EL (cell line): ENCODE data around the gene C2CD4A.
"Not testable (repeated sequence)": the region's sequence is repeated elsewhere in the genome, so short reads cannot be mapped to it uniquely, and the experiment has no call there.

Experiments
- DNase-seq: peaks from one replicate; pipeline ENCODE4 v3.0.0-alpha.2; 2016

C2CD4A gene

DNA sequence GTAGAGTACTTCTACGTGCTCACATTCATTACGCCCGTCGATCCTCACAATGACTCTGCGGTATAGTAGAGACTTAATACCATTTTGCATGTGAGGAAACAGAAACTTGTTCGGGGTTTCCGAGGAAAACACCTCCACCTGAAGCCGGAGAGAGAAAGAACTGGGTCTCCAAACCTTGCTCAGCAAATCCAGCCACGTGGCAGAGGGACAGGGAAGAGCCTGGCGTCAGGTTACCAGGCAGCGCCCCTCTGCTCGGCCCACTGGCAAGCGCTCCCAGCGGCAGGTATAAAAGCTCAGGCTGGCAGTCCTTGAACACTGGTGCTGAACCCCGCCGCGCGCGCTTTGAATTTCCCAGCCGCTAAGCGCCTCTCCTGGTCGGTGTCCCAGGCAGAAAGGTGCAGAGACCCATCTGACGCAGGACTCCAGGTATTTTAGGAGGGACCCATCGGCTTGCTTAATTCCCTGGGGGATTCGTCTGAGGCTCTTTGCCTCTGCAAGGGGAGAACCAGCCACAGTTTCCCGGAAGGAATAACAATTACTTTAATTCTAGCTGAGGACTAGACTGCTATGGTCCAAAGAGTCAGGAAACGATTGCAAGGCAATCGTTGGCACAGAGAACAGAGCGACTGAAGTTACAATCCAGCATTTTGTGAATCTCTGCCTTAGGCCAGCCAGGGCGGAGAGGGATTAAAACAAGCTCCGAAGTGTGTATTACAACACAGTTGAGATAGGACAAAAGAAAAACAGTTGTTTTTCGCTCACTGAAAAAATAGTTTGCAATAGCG lies at the start of gene C2CD4A:
TSS of gene C2CD4A (plus strand) at position 315 of the 785 bp plus-strand sequence. CDS start 637 bp downstream, outside the sequence.
- peak; percentile 52 for DNase-seq

- peak; percentile 21 for DNase-seq
These were observed 46.1 kb upstream of the C2CD4A start for GRCh38 chr15:62020576-62021160.

- no peak for DNase-seq
These were observed 44.7 kb upstream of the C2CD4A start for GRCh38 chr15:62021991-62022600.

DNA sequence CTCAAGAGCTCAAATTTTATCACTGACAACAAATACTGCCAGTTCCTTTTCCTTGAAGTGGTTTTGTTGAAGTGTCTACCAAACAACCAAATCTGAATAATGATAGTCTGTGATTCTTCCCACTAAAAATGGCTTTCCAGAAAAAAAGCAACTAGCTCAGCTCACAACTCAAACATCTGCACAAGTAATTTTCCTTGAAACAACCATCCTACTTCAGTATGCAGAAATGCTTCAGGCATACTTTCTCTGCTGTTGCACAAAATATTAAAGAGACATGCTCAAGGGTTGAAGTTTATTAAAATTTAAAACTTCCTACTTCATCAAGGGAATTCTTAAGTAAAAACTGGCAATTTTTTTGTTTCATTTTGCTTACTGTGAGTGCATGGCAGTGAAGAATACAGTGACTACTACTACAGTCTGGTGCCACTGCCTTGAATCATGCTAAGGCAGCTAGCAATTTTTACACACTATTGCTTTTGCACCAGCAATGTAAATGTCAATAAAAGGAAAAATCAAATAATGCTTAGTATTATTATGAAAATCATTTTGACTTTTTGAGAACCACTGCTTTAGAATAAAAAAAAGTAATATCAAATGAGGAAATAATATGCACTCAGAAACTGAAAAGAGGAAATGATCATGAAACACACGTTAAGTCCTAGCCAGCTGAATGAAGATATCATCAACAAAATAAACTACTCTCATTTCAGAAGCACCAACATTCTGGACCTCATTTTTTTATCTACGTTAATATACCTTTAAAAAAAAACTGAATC lies 40.1 kb upstream of the C2CD4A start:
- DNase-seq: no peak

GRCh38 chr15:62027263-62027565 lies 39.6 kb upstream of the C2CD4A start:
- DNase-seq: no peak

DNA sequence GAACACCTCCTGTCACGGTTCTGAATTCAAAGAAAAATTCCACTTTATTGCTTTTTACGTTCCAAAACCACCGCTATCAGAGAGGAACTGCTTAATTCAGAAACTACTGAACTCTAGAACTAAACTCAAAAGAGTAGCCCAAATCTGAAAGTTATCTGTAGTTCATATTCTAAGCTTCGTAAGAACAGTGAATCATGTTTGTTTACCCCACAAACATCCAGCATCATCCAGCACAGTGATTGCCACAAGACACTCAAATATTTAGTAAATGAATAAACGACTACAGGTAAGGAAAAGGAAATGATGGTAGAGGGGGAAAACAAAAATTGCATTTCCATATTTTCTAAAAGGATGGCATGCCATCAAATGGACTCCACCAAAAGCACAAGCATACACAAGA lies 38.9 kb upstream of the C2CD4A start:
- no peak for DNase-seq

- peak; percentile 72 for DNase-seq
These were observed 31.4 kb upstream of the C2CD4A start for GRCh38 chr15:62035256-62035924.

DNA sequence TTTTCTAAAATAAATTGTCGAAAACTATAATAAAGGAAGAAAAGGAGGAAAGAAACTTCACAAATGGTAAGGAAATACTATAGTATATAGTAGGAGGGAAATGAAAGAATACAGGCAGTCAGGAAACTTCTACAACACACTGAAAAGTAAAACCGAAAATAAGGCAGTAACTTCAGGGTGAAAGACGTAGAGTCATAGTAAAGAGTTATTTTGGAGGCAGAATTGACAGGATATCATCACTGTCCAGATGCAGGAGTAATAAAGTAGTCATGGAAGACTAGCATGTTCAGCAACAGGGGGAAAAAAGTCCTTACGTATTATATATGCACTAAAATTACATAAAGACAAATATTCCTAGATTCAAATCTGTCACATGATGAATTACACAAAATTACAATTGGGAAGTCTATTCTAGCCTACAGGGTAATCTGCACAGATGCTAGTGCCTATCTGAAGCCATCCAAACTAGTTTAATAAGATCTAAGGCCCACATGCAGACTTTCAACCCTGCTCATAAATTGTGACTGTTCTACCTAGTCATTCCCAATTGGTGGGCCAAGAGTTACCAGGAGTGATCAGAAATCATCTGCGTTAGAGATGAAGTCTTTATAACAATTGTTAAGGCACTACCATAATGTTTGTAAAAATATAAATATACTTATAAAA lies 20.6 kb upstream of the C2CD4A start:
- DNase-seq: no peak

- DNase-seq: no peak
These were observed 19.4 kb upstream of the C2CD4A start for GRCh38 chr15:62047282-62047827.

DNA sequence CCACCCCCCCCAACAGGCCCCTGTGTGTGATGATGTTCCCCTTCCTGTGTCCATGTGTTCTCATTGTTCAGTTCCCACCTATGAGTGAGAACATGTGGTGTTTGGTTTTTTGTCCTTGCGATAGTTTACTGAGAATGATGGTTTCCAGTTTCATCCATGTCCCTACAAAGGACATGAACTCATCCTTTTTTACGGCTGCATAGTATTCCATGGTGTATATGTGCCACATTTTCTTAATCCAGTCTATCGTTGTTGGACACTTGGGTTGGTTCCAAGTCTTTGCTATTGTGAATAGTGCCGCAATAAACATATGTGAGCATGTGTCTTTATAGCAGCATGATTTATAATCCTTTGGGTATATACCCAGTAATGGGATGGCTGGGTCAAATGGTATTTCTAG lies 18.5 kb upstream of the C2CD4A start:
- not testable (repeated sequence) for DNase-seq

- no peak for DNase-seq
These were observed 16.7 kb upstream of the C2CD4A start for GRCh38 chr15:62050115-62050514.

DNA sequence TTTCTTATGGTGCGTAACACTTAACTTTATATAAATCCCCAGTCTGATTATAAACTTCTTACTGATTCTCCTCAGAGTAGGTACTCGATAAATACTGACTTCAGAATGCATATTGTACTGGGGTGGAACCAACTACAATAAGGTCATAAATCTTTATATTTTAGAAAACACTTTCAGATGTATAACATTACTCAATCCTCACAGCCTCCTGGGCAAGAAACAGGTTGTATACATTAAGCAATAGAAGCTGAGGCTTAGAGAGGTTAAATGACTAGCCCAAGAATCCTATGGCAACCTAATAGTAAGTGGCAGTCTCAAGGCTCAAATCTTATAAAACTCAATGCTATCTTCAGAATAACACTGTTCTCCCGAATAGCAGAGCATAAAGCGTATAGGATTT lies 15.6 kb upstream of the C2CD4A start:
- no peak for DNase-seq

GRCh38 chr15:62052713-62053112 lies 14.1 kb upstream of the C2CD4A start:
- DNase-seq: no peak

GRCh38 chr15:62053439-62054085 lies 13.2 kb upstream of the C2CD4A start:
- no peak for DNase-seq

DNA sequence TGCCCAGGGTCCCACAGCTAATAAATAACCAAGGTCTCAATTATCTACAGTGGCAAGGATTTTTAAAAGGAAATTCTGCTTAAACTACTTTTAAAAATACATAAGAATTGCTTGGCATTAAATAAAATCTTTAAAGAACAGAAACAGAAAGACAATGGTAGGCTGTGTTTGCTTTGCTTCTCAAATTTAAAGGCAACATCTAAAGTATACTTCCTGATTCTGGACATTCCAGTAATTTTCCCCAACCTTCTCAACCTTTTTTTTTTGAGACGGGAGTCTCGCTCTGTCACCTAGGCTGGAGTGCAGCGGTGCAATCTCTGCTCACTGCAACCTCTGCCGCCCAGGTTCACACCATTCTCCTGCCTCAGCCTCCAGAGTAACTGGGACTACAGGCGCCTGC lies 11.8 kb upstream of the C2CD4A start:
- DNase-seq: no peak

GRCh38 chr15:62057341-62057980 lies 9.3 kb upstream of the C2CD4A start:
- DNase-seq: no peak

- DNase-seq: no peak
These were observed 8.3 kb upstream of the C2CD4A start for GRCh38 chr15:62058327-62059028.

DNA sequence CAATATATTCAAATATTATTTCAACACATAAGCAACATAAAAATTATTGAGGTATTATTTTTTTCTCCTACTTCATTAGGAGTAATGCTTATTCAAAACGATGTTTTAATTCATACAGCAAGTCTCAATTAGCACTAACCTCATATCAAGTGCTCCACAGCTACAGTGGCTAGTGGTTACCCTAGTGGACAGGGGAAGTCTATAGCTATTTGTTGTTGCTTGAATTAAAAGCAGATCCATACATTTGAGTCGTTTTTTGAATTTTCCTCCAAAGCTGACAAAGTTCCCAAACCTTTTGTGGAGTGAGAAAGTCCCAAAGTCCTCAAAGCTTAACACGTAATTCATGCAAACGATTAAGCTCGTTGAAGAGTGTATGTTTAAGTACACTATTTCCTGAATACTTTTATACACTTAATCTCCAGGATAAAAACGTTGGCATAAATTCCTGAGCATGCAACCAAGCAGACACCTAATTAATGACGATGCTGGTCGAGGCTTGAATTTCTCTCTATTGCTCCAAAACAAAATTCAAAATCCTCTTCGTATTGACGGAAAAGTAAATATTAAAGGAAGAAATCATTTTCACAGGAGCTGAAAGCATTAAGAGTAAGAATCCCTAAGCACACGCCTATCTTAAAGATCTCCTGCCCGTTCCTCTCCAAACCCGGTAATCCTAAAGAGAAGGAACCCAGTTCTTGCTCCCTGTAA lies 7.5 kb upstream of the C2CD4A start:
- peak; percentile 19 for DNase-seq

DNA sequence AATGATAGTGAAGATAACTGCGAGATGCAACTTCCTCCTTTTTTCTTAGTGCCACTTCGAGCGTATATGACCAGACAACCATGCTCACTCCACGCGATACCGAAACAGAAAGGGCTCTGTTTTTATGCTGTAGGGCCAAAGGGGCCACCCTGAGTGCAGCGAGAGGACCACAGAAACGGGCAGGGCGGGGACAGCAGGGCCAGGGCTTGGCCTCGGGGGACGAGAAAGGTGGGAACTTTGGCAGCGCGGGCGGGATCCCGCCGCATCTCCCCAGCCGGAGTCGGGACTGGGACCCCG lies 7.0 kb upstream of the C2CD4A start:
- peak; percentile 69 for DNase-seq
